Measurements from ENCODE around the gene CHST1.

Gene CHST1

DNA sequence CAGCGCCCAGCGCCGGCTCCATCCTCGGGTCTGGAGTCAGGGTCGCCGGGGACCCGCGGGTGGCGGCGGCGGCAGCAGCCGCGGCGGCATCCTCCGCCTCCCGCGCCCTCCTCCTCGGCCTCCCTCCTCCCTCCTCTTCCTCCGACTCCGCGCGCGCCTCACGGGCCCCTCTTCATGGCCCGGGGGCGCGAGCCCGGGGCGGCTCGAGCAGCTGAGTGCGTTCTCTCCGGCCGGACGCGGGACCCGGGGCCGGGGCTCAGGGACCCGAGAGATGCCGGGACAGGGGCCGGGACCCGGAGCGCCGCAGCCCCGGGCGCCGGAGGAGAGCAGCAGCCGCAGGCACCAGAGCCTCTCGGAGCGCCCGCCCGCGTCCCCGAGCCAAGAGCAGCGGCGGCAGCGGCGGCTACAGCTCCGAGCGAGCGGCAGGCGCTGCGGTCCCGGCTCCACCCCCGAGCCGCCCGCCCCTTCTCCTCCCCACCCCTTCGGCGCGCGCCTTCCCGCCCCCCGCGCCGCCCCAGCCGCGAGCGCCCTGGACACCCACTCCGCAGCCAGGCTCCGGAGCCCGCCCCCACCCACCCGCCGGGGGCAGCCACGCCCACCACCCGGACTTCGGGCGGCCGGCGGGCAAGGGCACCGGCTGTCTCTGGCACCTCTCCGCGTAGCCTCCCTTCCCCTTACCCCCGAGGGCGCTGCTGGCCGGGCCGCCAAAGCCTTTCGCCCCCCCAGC, at the start of gene CHST1:
CHST1 (minus strand) TSS at position 417 of the 727 bp plus-strand sequence. CDS start 14,699 bp downstream, outside the sequence.
- peaks cover 34 to 61% (median 42%) of the 10 kb centered on the region in 5 donors for H3K27me3 ChIP-seq (ENCODE audit: control insufficient read depth in 5 of 5, insufficient read depth in 4 of 5, low read length in 5 of 5)
- H3K9me3 ChIP-seq (ENCODE audit: control insufficient read depth in 5 of 5, low read length in 5 of 5), result no peaks in the 10 kb centered on the region
- peak within 1 kb of the TSS; percentile 32 to 65 (median 55) for H3K4me3 ChIP-seq (ENCODE audit: low read depth in 1 of 5, low read length in 5 of 5)
- peak within 1 kb of the TSS in 1 of 5 donors; percentile 39 for H3K9ac ChIP-seq (ENCODE audit: low read length in 5 of 5)
- peaks cover 0 to 24% (median 17%) of the 10 kb centered on the region in 5 donors for H3K4me1 ChIP-seq (ENCODE audit: control insufficient read depth in 5 of 5, insufficient read depth in 5 of 5, low read length in 5 of 5)
- no peaks in the 10 kb centered on the region for H3K36me3 ChIP-seq (ENCODE audit: control insufficient read depth in 5 of 5, insufficient read depth in 5 of 5, low read length in 5 of 5)
- no peak within 1 kb of the TSS for H3K27ac ChIP-seq (ENCODE audit: low read depth, low read length)

GRCh38 chr11:45713573-45713972, 48.2 kb upstream of the CHST1 start:
- H3K9ac ChIP-seq (ENCODE audit: low read length in 5 of 5), result no peak overlapping the region
- H3K27me3 ChIP-seq (ENCODE audit: control insufficient read depth in 5 of 5, insufficient read depth in 4 of 5, low read length in 5 of 5), result no peaks in the 10 kb centered on the region
- peaks cover 0 to 14% (median 0%) of the 10 kb centered on the region in 5 donors for H3K4me1 ChIP-seq (ENCODE audit: control insufficient read depth in 5 of 5, insufficient read depth in 5 of 5, low read length in 5 of 5)

GRCh38 chr11:45710561-45710960, 45.1 kb upstream of the CHST1 start:
- no peak overlapping the region for H3K9ac ChIP-seq (ENCODE audit: low read length in 5 of 5)
- peaks cover 0 to 14% (median 0%) of the 10 kb centered on the region in 5 donors for H3K4me1 ChIP-seq (ENCODE audit: control insufficient read depth in 5 of 5, insufficient read depth in 5 of 5, low read length in 5 of 5)
- H3K36me3 ChIP-seq (ENCODE audit: control insufficient read depth in 5 of 5, insufficient read depth in 5 of 5, low read length in 5 of 5), result no peaks in the 10 kb centered on the region
- no peaks in the 10 kb centered on the region for H3K9me3 ChIP-seq (ENCODE audit: control insufficient read depth in 5 of 5, low read length in 5 of 5)
- peaks cover 0 to 3% (median 0%) of the 10 kb centered on the region in 5 donors for H3K27me3 ChIP-seq (ENCODE audit: control insufficient read depth in 5 of 5, insufficient read depth in 4 of 5, low read length in 5 of 5)
- H3K27ac ChIP-seq (ENCODE audit: low read depth, low read length), result no peak overlapping the region
- H3K4me3 ChIP-seq (ENCODE audit: low read depth in 1 of 5, low read length in 5 of 5), result no peak overlapping the region

More at GRCh38 chr11:45713573-45713972, 48.2 kb upstream of the CHST1 start:
- no peaks in the 10 kb centered on the region for H3K36me3 ChIP-seq (ENCODE audit: control insufficient read depth in 5 of 5, insufficient read depth in 5 of 5, low read length in 5 of 5)
- H3K4me3 ChIP-seq (ENCODE audit: low read depth in 1 of 5, low read length in 5 of 5), result no peak overlapping the region
- H3K27ac ChIP-seq (ENCODE audit: low read depth, low read length), result no peak overlapping the region
- no peaks in the 10 kb centered on the region for H3K9me3 ChIP-seq (ENCODE audit: control insufficient read depth in 5 of 5, low read length in 5 of 5)

DNA sequence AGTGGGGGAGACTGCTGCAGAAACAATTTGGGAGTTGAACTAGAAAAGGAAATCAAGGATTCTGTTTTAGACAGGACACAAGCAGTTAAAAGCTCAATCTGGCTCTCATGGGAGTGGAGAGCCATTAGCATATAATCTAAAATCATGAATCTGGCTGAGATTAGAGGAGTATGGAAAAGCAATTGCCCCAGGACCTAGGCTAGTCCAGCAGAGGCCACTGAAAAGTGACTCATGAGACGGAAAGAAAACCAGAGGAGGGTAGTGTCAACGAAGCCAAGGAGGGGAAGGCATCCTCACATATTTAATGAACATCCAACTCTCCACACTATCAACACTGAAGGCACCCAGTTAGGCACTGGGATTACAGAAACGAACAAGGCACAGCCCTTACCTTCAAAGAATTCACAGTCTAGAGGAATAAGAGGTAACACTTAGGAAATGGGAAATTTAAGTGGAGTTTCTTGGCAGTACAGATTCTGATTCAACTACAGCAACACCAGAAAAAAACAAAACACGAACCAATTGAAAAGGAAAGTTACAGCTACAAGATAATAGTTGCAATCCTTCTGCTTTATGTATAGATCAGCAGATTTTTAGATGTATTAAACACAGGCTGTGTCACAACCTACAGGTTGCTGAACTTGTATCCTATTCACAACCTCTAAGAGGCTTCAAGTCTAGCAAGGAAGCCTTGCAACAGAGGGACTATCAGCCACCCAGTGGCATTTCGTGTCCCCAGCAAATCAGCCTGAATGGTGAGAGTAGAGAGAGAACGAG, 43.7 kb upstream of the CHST1 start:
- H3K27me3 ChIP-seq (ENCODE audit: control insufficient read depth in 5 of 5, insufficient read depth in 4 of 5, low read length in 5 of 5), result peaks cover 0 to 3% (median 0%) of the 10 kb centered on the region in 5 donors
- peaks cover 0 to 14% (median 0%) of the 10 kb centered on the region in 5 donors for H3K4me1 ChIP-seq (ENCODE audit: control insufficient read depth in 5 of 5, insufficient read depth in 5 of 5, low read length in 5 of 5)
- H3K9ac ChIP-seq (ENCODE audit: low read length in 5 of 5), result no peak overlapping the region
- no peaks in the 10 kb centered on the region for H3K9me3 ChIP-seq (ENCODE audit: control insufficient read depth in 5 of 5, low read length in 5 of 5)
- no peak overlapping the region for H3K27ac ChIP-seq (ENCODE audit: low read depth, low read length)
- H3K36me3 ChIP-seq (ENCODE audit: control insufficient read depth in 5 of 5, insufficient read depth in 5 of 5, low read length in 5 of 5), result no peaks in the 10 kb centered on the region
- no peak overlapping the region for H3K4me3 ChIP-seq (ENCODE audit: low read depth in 1 of 5, low read length in 5 of 5)

DNA sequence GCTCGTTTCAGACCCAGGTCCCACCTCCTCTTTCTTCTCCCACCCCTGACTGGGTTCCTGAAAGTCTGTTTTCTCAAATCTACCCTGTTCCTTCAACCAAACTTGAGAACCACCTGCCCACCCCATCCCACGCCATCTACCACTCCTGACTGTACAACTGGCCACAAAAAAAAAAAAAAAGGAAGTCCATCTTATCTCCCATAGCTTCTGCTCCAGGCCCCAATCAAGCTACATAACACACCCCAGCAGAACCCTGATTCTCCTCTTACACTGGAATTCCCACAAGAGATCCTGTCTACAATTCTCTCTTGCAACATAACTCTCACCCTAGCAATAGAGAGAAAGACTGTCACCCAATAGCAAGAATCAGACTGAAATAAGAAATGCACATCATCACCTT, 39.2 kb upstream of the CHST1 start:
- H3K36me3 ChIP-seq (ENCODE audit: control insufficient read depth in 5 of 5, insufficient read depth in 5 of 5, low read length in 5 of 5), result no peaks in the 10 kb centered on the region
- H3K9me3 ChIP-seq (ENCODE audit: control insufficient read depth in 5 of 5, low read length in 5 of 5), result no peaks in the 10 kb centered on the region
- no peak overlapping the region for H3K27ac ChIP-seq (ENCODE audit: low read depth, low read length)
- no peaks in the 10 kb centered on the region for H3K4me1 ChIP-seq (ENCODE audit: control insufficient read depth in 5 of 5, insufficient read depth in 5 of 5, low read length in 5 of 5)
- peaks cover 0 to 3% (median 3%) of the 10 kb centered on the region in 5 donors for H3K27me3 ChIP-seq (ENCODE audit: control insufficient read depth in 5 of 5, insufficient read depth in 4 of 5, low read length in 5 of 5)
- H3K9ac ChIP-seq (ENCODE audit: low read length in 5 of 5), result no peak overlapping the region
- no peak overlapping the region for H3K4me3 ChIP-seq (ENCODE audit: low read depth in 1 of 5, low read length in 5 of 5)

DNA sequence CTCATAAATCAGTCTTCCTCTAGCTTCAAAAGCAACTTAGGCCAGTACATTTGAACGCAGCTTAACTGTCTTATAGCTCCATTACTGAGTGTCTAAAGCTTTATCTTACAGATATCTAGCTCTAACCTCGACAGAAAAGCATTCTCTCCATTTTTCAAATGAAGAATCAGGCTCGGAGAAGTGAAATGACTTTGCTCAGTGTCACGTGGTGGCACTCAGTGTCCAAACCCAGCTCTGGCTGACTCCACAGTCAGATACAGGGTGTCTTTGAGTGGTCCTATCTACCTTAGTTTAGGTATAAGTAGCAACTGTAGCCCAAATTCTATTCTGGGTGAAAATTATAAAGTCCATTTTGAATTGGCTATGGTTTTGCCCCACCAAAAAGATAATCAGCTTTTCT, 38.7 kb upstream of the CHST1 start:
- Histone ChIP-seq H3K9ac (ENCODE audit: low read length in 5 of 5) (no peak overlapping the region), H3K9me3 (ENCODE audit: control insufficient read depth in 5 of 5, low read length in 5 of 5) (no peaks in the 10 kb centered on the region), H3K4me1 (ENCODE audit: control insufficient read depth in 5 of 5, insufficient read depth in 5 of 5, low read length in 5 of 5) (no peaks in the 10 kb centered on the region), H3K27ac (ENCODE audit: low read depth, low read length) (no peak overlapping the region), H3K36me3 (ENCODE audit: control insufficient read depth in 5 of 5, insufficient read depth in 5 of 5, low read length in 5 of 5) (no peaks in the 10 kb centered on the region), H3K4me3 (ENCODE audit: low read depth in 1 of 5, low read length in 5 of 5) (no peak overlapping the region), H3K27me3 (ENCODE audit: control insufficient read depth in 5 of 5, insufficient read depth in 4 of 5, low read length in 5 of 5) (peaks cover 0 to 8% (median 3%) of the 10 kb centered on the region in 5 donors)

DNA sequence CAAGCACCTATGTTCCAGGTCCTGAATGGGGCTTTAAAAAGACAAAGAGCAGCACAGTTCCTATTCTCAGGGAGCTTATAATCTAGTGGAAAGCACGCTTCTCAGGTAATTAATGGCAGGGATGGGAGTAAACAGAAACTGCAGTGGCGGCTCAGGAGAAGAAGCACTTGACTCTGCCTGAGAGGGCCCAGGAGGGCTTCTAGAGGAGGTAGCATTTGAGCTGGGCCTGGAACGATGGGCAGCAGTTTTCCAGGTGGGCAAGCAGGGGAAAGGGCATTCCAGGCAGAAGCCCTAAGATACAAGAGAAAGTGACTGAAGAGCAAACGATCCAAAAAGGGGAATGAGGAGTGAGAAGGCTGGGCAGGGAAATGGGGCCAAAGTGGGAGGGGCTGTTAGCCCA, 37.1 kb upstream of the CHST1 start:
- Histone ChIP-seq H3K36me3 (ENCODE audit: control insufficient read depth in 5 of 5, insufficient read depth in 5 of 5, low read length in 5 of 5) (no peaks in the 10 kb centered on the region), H3K27ac (ENCODE audit: low read depth, low read length) (no peak overlapping the region), H3K9me3 (ENCODE audit: control insufficient read depth in 5 of 5, low read length in 5 of 5) (no peaks in the 10 kb centered on the region), H3K9ac (ENCODE audit: low read length in 5 of 5) (no peak overlapping the region), H3K4me3 (ENCODE audit: low read depth in 1 of 5, low read length in 5 of 5) (no peak overlapping the region), H3K4me1 (ENCODE audit: control insufficient read depth in 5 of 5, insufficient read depth in 5 of 5, low read length in 5 of 5) (no peaks in the 10 kb centered on the region), H3K27me3 (ENCODE audit: control insufficient read depth in 5 of 5, insufficient read depth in 4 of 5, low read length in 5 of 5) (peaks cover 0 to 15% (median 8%) of the 10 kb centered on the region in 5 donors)

GRCh38 chr11:45698777-45699497, 33.5 kb upstream of the CHST1 start:
- Histone ChIP-seq H3K4me1 (ENCODE audit: control insufficient read depth in 5 of 5, insufficient read depth in 5 of 5, low read length in 5 of 5) (no peaks in the 10 kb centered on the region), H3K9ac (ENCODE audit: low read length in 5 of 5) (no peak overlapping the region), H3K4me3 (ENCODE audit: low read depth in 1 of 5, low read length in 5 of 5) (no peak overlapping the region), H3K36me3 (ENCODE audit: control insufficient read depth in 5 of 5, insufficient read depth in 5 of 5, low read length in 5 of 5) (no peaks in the 10 kb centered on the region), H3K27me3 (ENCODE audit: control insufficient read depth in 5 of 5, insufficient read depth in 4 of 5, low read length in 5 of 5) (peaks cover 0 to 15% (median 8%) of the 10 kb centered on the region in 5 donors), H3K9me3 (ENCODE audit: control insufficient read depth in 5 of 5, low read length in 5 of 5) (no peaks in the 10 kb centered on the region), H3K27ac (ENCODE audit: low read depth, low read length) (no peak overlapping the region)

DNA sequence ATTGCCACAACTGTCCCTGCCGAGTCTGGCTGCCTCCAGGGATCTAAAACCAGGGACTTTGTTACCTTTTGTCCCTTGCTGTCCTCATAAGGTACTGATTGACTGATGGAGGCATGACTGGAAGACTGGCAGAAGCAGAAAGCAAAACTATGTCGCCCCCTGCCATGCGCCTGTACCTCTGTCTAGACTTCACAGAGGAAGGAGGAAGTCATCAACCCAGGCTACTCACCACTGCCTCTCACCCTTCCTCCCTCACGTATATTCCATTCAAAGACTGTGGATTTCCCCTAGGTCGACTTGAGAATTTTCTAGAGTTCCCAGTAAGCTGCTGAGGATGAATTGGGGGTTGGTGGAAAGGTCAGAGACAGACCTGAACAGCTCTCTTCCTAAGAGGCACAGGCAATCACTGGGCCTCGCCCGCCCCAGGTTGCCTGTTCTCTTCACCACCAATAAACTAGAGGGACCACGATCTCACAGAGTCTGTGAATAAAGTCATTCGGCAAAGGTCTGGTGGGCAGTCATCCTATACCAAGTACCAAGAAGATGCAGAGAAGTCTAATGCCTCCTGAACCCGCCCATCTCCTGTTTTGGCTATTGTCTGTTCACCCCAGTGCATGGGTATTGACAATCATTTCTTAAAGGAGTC, 27.5 kb upstream of the CHST1 start:
- peaks cover 0 to 3% (median under 1%) of the 10 kb centered on the region in 5 donors for H3K4me1 ChIP-seq (ENCODE audit: control insufficient read depth in 5 of 5, insufficient read depth in 5 of 5, low read length in 5 of 5)
- no peak overlapping the region for H3K4me3 ChIP-seq (ENCODE audit: low read depth in 1 of 5, low read length in 5 of 5)
- no peak overlapping the region for H3K27ac ChIP-seq (ENCODE audit: low read depth, low read length)
- no peak overlapping the region for H3K9ac ChIP-seq (ENCODE audit: low read length in 5 of 5)
- no peaks in the 10 kb centered on the region for H3K9me3 ChIP-seq (ENCODE audit: control insufficient read depth in 5 of 5, low read length in 5 of 5)
- no peaks in the 10 kb centered on the region for H3K36me3 ChIP-seq (ENCODE audit: control insufficient read depth in 5 of 5, insufficient read depth in 5 of 5, low read length in 5 of 5)
- H3K27me3 ChIP-seq (ENCODE audit: control insufficient read depth in 5 of 5, insufficient read depth in 4 of 5, low read length in 5 of 5), result peaks cover 0 to 3% (median 0%) of the 10 kb centered on the region in 5 donors

Data from subcutaneous abdominal adipose tissue (tissue), 5 donors.